ENCODE measurements around the gene TRIM38. TPM values are rescaled to one million over a fixed set of nuclear protein-coding genes. Genes with fewer than 3 reads are reported as not detected.

TRIM38 gene
- total RNA-seq, 1 donor from 2014 or later, result 0.77 TPM

- Mint-ChIP-seq H3K9me3 (no peaks in the 10 kb centered on the region), H3K27ac (ENCODE audit: unreplicated experiment) (no peak overlapping the region), H3K36me3 (ENCODE audit: low read depth) (no peaks in the 10 kb centered on the region), H3K4me1 (peaks cover 9% of the 10 kb centered on the region), H3K4me3 (no peak overlapping the region), H3K27me3 (ENCODE audit: low read depth) (no peaks in the 10 kb centered on the region)
- TF ChIP-seq, protein P1, sequence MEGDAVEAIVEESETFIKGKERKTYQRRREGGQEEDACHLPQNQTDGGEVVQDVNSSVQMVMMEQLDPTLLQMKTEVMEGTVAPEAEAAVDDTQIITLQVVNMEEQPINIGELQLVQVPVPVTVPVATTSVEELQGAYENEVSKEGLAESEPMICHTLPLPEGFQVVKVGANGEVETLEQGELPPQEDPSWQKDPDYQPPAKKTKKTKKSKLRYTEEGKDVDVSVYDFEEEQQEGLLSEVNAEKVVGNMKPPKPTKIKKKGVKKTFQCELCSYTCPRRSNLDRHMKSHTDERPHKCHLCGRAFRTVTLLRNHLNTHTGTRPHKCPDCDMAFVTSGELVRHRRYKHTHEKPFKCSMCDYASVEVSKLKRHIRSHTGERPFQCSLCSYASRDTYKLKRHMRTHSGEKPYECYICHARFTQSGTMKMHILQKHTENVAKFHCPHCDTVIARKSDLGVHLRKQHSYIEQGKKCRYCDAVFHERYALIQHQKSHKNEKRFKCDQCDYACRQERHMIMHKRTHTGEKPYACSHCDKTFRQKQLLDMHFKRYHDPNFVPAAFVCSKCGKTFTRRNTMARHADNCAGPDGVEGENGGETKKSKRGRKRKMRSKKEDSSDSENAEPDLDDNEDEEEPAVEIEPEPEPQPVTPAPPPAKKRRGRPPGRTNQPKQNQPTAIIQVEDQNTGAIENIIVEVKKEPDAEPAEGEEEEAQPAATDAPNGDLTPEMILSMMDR (conservative IDR thresholded peaks at IDR 0.05), result no peak
- no peak for DNase-seq (ENCODE audit: low read depth, low spot score)
These were observed 9.5 kb downstream of the TRIM38 start for GRCh38 chr6:25972128-25972527.

DNA sequence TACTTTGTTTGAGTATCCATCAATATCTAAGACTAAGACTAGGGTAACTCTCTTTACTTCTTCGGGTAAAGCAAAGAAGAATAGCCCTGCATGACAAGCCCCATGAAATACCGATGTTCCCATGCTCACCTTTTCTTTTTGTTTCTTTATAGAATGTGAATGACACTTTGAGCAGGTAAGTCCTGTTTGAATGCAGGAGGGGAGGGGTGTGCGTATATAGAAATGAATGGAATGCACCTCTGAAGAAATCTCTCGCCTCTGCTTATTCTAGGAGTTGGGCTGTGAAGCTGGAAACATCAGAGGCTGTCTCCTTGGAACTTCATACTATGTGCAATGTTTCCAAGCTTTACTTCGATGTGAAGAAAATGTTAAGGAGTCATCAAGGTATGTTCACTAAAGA is 10.3 kb downstream of the TRIM38 start:
- H3K27ac Mint-ChIP-seq (ENCODE audit: unreplicated experiment), result no peak overlapping the region
- H3K36me3 Mint-ChIP-seq (ENCODE audit: low read depth), result no peaks in the 10 kb centered on the region
- no peak for DNase-seq (ENCODE audit: low read depth, low spot score)
- no peaks in the 10 kb centered on the region for H3K9me3 Mint-ChIP-seq
- H3K4me1 Mint-ChIP-seq, result peaks cover 9% of the 10 kb centered on the region
- no peaks in the 10 kb centered on the region for H3K27me3 Mint-ChIP-seq (ENCODE audit: low read depth)
- H3K4me3 Mint-ChIP-seq, result no peak overlapping the region
- TF ChIP-seq, protein P1 (conservative IDR thresholded peaks at IDR 0.05), result no peak

GRCh38 chr6:25973923-25974555 is 11.4 kb downstream of the TRIM38 start:
- Mint-ChIP-seq H3K27me3 (ENCODE audit: low read depth) (no peaks in the 10 kb centered on the region), H3K9me3 (no peaks in the 10 kb centered on the region), H3K36me3 (ENCODE audit: low read depth) (no peaks in the 10 kb centered on the region), H3K27ac (ENCODE audit: unreplicated experiment) (no peak overlapping the region), H3K4me3 (no peak overlapping the region), H3K4me1 (peaks cover 9% of the 10 kb centered on the region)
- TF ChIP-seq, protein P1 (conservative IDR thresholded peaks at IDR 0.05), result no peak
- DNase-seq (ENCODE audit: low read depth, low spot score), result no peak

- DNase-seq (ENCODE audit: low read depth, low spot score), result no peak
- Mint-ChIP-seq H3K27me3 (ENCODE audit: low read depth) (no peaks in the 10 kb centered on the region), H3K36me3 (ENCODE audit: low read depth) (no peaks in the 10 kb centered on the region), H3K27ac (ENCODE audit: unreplicated experiment) (no peak overlapping the region), H3K9me3 (no peaks in the 10 kb centered on the region), H3K4me1 (peaks cover 6% of the 10 kb centered on the region), H3K4me3 (no peak overlapping the region)
- TF ChIP-seq, protein P1 (conservative IDR thresholded peaks at IDR 0.05), result no peak
These were observed 13.4 kb downstream of the TRIM38 start for GRCh38 chr6:25975923-25976560.

GRCh38 chr6:25980935-25981334 is 18.3 kb downstream of the TRIM38 start:
- TF ChIP-seq, protein P1 (conservative IDR thresholded peaks at IDR 0.05), result no peak
- H3K27me3 Mint-ChIP-seq (ENCODE audit: low read depth), result no peaks in the 10 kb centered on the region
- H3K9me3 Mint-ChIP-seq, result no peaks in the 10 kb centered on the region
- H3K4me1 Mint-ChIP-seq, result peaks cover 8% of the 10 kb centered on the region
- no peak for DNase-seq (ENCODE audit: low read depth, low spot score)
- no peak overlapping the region for H3K4me3 Mint-ChIP-seq
- no peaks in the 10 kb centered on the region for H3K36me3 Mint-ChIP-seq (ENCODE audit: low read depth)
- H3K27ac Mint-ChIP-seq (ENCODE audit: unreplicated experiment), result no peak overlapping the region
